ENCODE measurements around the gene CPEB3.
"Not testable (repeated sequence)": the region's sequence is repeated elsewhere in the genome, so short reads cannot be mapped to it uniquely, and the experiment has no call there.

Gene CPEB3

GRCh38 chr10:92222603-92223262 lies 68.1 kb downstream of the CPEB3 start:
- no peak for DNase-seq (ENCODE audit: low read depth, low spot score)

GRCh38 chr10:92219559-92219958 lies 71.3 kb downstream of the CPEB3 start:
- no peak overlapping the region for H3K4me3 ChIP-seq (ENCODE audit: low read length)
- no peak for DNase-seq (ENCODE audit: low read depth, low spot score)

More at GRCh38 chr10:92222603-92223262, 68.1 kb downstream of the CPEB3 start:
- no peak overlapping the region for H3K4me3 ChIP-seq (ENCODE audit: low read length)

GRCh38 chr10:92218569-92218968 lies 72.3 kb downstream of the CPEB3 start:
- no peak for DNase-seq (ENCODE audit: low read depth, low spot score)
- H3K4me3 ChIP-seq (ENCODE audit: low read length), result no peak overlapping the region

GRCh38 chr10:92216608-92217007 lies 74.3 kb downstream of the CPEB3 start:
- not testable (repeated sequence) for H3K4me3 ChIP-seq (ENCODE audit: low read length); DNase-seq (ENCODE audit: low read depth, low spot score)

- DNase-seq (ENCODE audit: low read depth, low spot score); H3K4me3 ChIP-seq (ENCODE audit: low read length): not testable (repeated sequence)
These were observed 75.7 kb downstream of the CPEB3 start for GRCh38 chr10:92215222-92215621.

- no peak overlapping the region for H3K4me3 ChIP-seq (ENCODE audit: low read length)
- no peak for DNase-seq (ENCODE audit: low read depth, low spot score)
These were observed 77.8 kb downstream of the CPEB3 start for GRCh38 chr10:92213049-92213448.

GRCh38 chr10:92208736-92209135 lies 82.1 kb downstream of the CPEB3 start:
- H3K4me3 ChIP-seq (ENCODE audit: low read length), result no peak overlapping the region
- no peak for DNase-seq (ENCODE audit: low read depth, low spot score)

GRCh38 chr10:92208157-92208720 lies 82.6 kb downstream of the CPEB3 start:
- no peak for DNase-seq (ENCODE audit: low read depth, low spot score)
- H3K4me3 ChIP-seq (ENCODE audit: low read length), result no peak overlapping the region

- DNase-seq (ENCODE audit: low read depth, low spot score), result no peak
These were observed 83.8 kb downstream of the CPEB3 start for GRCh38 chr10:92207061-92207460.

GRCh38 chr10:92203919-92204623 lies 86.8 kb downstream of the CPEB3 start:
- no peak for DNase-seq (ENCODE audit: low read depth, low spot score)
- no peak overlapping the region for H3K4me3 ChIP-seq (ENCODE audit: low read length)

More at GRCh38 chr10:92207061-92207460, 83.8 kb downstream of the CPEB3 start:
- H3K4me3 ChIP-seq (ENCODE audit: low read length), result no peak overlapping the region

- no peak for DNase-seq (ENCODE audit: low read depth, low spot score)
- H3K4me3 ChIP-seq (ENCODE audit: low read length), result no peak overlapping the region
These were observed 88.3 kb downstream of the CPEB3 start for GRCh38 chr10:92202536-92202935.

GRCh38 chr10:92200564-92200963 lies 90.3 kb downstream of the CPEB3 start:
- no peak for DNase-seq (ENCODE audit: low read depth, low spot score)
- H3K4me3 ChIP-seq (ENCODE audit: low read length), result no peak overlapping the region

GRCh38 chr10:92187101-92187500 lies 103.8 kb downstream of the CPEB3 start:
- DNase-seq (ENCODE audit: low read depth, low spot score), result no peak
- H3K4me3 ChIP-seq (ENCODE audit: low read length), result no peak overlapping the region

GRCh38 chr10:92184977-92185376 lies 105.9 kb downstream of the CPEB3 start:
- H3K4me3 ChIP-seq (ENCODE audit: low read length), result no peak overlapping the region
- DNase-seq (ENCODE audit: low read depth, low spot score), result no peak

GRCh38 chr10:92183199-92183598 lies 107.7 kb downstream of the CPEB3 start:
- no peak overlapping the region for H3K4me3 ChIP-seq (ENCODE audit: low read length)
- no peak for DNase-seq (ENCODE audit: low read depth, low spot score)

- no peak overlapping the region for H3K4me3 ChIP-seq (ENCODE audit: low read length)
- DNase-seq (ENCODE audit: low read depth, low spot score), result no peak
These were observed 109.3 kb downstream of the CPEB3 start for GRCh38 chr10:92181575-92181974.

- no peak overlapping the region for H3K4me3 ChIP-seq (ENCODE audit: low read length)
- DNase-seq (ENCODE audit: low read depth, low spot score), result no peak
These were observed 110.5 kb downstream of the CPEB3 start for GRCh38 chr10:92180399-92180798.

GRCh38 chr10:92177546-92177945 lies 113.3 kb downstream of the CPEB3 start:
- H3K4me3 ChIP-seq (ENCODE audit: low read length), result no peak overlapping the region
- no peak for DNase-seq (ENCODE audit: low read depth, low spot score)

GRCh38 chr10:92175164-92175563 lies 115.7 kb downstream of the CPEB3 start:
- no peak for DNase-seq (ENCODE audit: low read depth, low spot score)
- no peak overlapping the region for H3K4me3 ChIP-seq (ENCODE audit: low read length)

GRCh38 chr10:92173996-92174395 lies 116.9 kb downstream of the CPEB3 start:
- no peak for DNase-seq (ENCODE audit: low read depth, low spot score)
- no peak overlapping the region for H3K4me3 ChIP-seq (ENCODE audit: low read length)
